Endothelial cell (in vitro differentiated cells): ENCODE measurements around the gene IMMP1L. TPM values are rescaled to one million over a fixed set of nuclear protein-coding genes. Genes with fewer than 3 reads are reported as not detected.

Source experiments
- DNase-seq: peaks from one replicate; pipeline ENCODE4 v3.0.0; 2021; ENCODE audit warnings: low spot score
- H3K27ac Mint-ChIP-seq: one replicate; pipeline ENCODE4 v1.8.0; 2021; ENCODE audit warnings: mixed read lengths, inconsistent platforms; ENCODE audit not compliant: unreplicated experiment
- H3K27me3 Mint-ChIP-seq: one replicate; pipeline ENCODE4 v1.8.0; 2021; ENCODE audit warnings: mild to moderate bottlenecking, moderate library complexity, mixed read lengths, inconsistent platforms; ENCODE audit not compliant: unreplicated experiment
- H3K36me3 Mint-ChIP-seq: one replicate; pipeline ENCODE4 v1.8.0; 2021; ENCODE audit warnings: mild to moderate bottlenecking, low read depth, mixed read lengths, inconsistent platforms; ENCODE audit not compliant: unreplicated experiment
- H3K4me1 Mint-ChIP-seq: one replicate; pipeline ENCODE4 v1.8.0; 2021; ENCODE audit warnings: mild to moderate bottlenecking, mixed read lengths, inconsistent platforms; ENCODE audit not compliant: unreplicated experiment
- H3K4me3 Mint-ChIP-seq: one replicate; pipeline ENCODE4 v1.8.0; 2021; ENCODE audit warnings: mild to moderate bottlenecking, mixed read lengths, inconsistent platforms; ENCODE audit not compliant: unreplicated experiment
- H3K9me3 Mint-ChIP-seq: one replicate; pipeline ENCODE4 v1.8.0; 2021; ENCODE audit warnings: mixed read lengths, inconsistent platforms; ENCODE audit not compliant: unreplicated experiment
- CTCF ChIP-seq: fragments of 200-600 bp; sonication (generic); IDR thresholded peaks from one replicate; pipeline ENCODE4 v1.5.0; 2021; ENCODE audit warnings: antibody characterized with exemption; ENCODE audit not compliant: unreplicated experiment
- total RNA-seq: library from RNA; stranded (reverse); fragmentation: NEBNext Ultra II Directional; extraction: Animal tissue kit (Norgen Biotek cat#: 25700); gene quantifications from one replicate; pipeline ENCODE4 v1.2.1, GENCODE V29; 2021; ENCODE audit not compliant: unreplicated experiment

The IMMP1L gene
- total RNA-seq, 1 donor from 2014 or later: 20.9 TPM

DNA sequence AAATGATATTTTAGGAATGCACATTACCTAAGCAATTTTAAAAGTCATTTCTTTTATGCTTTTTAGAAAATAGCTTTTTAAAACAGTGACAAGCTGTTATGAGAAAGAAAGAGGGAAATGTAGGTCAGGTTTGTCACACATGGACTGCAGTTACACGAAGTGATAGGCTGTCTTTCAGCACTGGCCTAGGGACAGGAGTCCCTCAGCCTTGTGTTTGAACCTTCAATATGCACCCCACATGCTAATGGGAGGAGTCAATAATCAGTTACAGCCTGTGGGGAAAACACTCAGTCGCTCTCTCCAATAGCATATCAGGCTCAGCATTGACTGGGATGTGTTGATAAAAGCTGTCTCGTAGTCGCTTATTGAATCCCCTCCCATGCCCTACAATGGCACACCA lies 94.0 kb downstream of the IMMP1L start:
- DNase-seq: no peak
- Mint-ChIP-seq H3K36me3 (no peaks in the 10 kb centered on the region), H3K27ac (no peak overlapping the region), H3K9me3 (no peaks in the 10 kb centered on the region), H3K4me1 (no peaks in the 10 kb centered on the region), H3K4me3 (no peak overlapping the region), H3K27me3 (no peaks in the 10 kb centered on the region)
- TF ChIP-seq CTCF: no peak

- no peak overlapping the region for H3K4me3 Mint-ChIP-seq
These were observed 95.1 kb downstream of the IMMP1L start for GRCh38 chr11:31414338-31414737.

GRCh38 chr11:31412946-31413345 lies 96.5 kb downstream of the IMMP1L start:
- Mint-ChIP-seq H3K4me1 (no peaks in the 10 kb centered on the region), H3K27me3 (no peaks in the 10 kb centered on the region), H3K36me3 (no peaks in the 10 kb centered on the region), H3K9me3 (no peaks in the 10 kb centered on the region), H3K27ac (no peak overlapping the region), H3K4me3 (no peak overlapping the region)
- no peak for TF ChIP-seq CTCF
- DNase-seq: no peak

More at GRCh38 chr11:31414338-31414737, 95.1 kb downstream of the IMMP1L start:
- H3K27me3 Mint-ChIP-seq: no peaks in the 10 kb centered on the region
- no peaks in the 10 kb centered on the region for H3K36me3 Mint-ChIP-seq
- DNase-seq: no peak
- H3K4me1 Mint-ChIP-seq: no peaks in the 10 kb centered on the region
- TF ChIP-seq CTCF: no peak
- no peak overlapping the region for H3K27ac Mint-ChIP-seq
- H3K9me3 Mint-ChIP-seq: no peaks in the 10 kb centered on the region

- no peaks in the 10 kb centered on the region for H3K36me3 Mint-ChIP-seq
- peaks cover 2% of the 10 kb centered on the region for H3K4me1 Mint-ChIP-seq
- H3K9me3 Mint-ChIP-seq: no peaks in the 10 kb centered on the region
- H3K27ac Mint-ChIP-seq: no peak overlapping the region
- DNase-seq: no peak
- peaks cover 1% of the 10 kb centered on the region for H3K27me3 Mint-ChIP-seq
- no peak overlapping the region for H3K4me3 Mint-ChIP-seq
- no peak for TF ChIP-seq CTCF
These were observed 101.2 kb downstream of the IMMP1L start for GRCh38 chr11:31408201-31408600.

DNA sequence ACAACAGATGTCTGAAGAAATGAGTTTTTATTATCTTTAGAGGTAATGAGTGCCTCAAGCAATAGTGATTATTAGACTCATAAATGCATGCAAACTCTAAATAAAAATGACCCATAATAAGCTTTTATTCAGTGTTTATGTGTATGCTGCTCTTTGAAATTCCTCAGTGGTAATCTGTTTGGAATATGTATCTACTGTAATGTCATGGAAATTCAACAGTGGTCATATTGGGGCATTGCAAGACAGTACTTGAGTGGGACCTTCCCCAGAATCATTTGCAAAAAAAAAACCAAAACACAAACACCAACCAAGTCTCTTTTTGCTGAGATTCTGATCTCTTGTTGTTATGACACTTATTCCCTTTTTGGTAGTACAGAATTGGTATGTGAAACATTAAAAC lies 104.8 kb downstream of the IMMP1L start:
- no peak for TF ChIP-seq CTCF
- peaks cover 5% of the 10 kb centered on the region for H3K36me3 Mint-ChIP-seq
- peaks cover 3% of the 10 kb centered on the region for H3K27me3 Mint-ChIP-seq
- H3K4me3 Mint-ChIP-seq: no peak overlapping the region
- no peaks in the 10 kb centered on the region for H3K9me3 Mint-ChIP-seq
- no peak for DNase-seq
- H3K27ac Mint-ChIP-seq: no peak overlapping the region
- peaks cover 5% of the 10 kb centered on the region for H3K4me1 Mint-ChIP-seq
